Stimulated activated CD8-positive, alpha-beta memory T cell treated with anti-CD3 and anti-CD28 coated beads, Interleukin-12 subunit alpha, Interleukin-12 subunit beta, amount 100 ng/mL, for 24 hours (primary cell): ENCODE results near the gene ACSL5.
"Not testable (repeated sequence)": the region's sequence is repeated elsewhere in the genome, so short reads cannot be mapped to it uniquely, and the experiment has no call there.

ENCODE experiments used
- DNase-seq: peaks from one replicate; pipeline ENCODE4 v3.0.0-alpha.2; 2020; ENCODE audit errors: extremely low read depth

Gene ACSL5

DNA sequence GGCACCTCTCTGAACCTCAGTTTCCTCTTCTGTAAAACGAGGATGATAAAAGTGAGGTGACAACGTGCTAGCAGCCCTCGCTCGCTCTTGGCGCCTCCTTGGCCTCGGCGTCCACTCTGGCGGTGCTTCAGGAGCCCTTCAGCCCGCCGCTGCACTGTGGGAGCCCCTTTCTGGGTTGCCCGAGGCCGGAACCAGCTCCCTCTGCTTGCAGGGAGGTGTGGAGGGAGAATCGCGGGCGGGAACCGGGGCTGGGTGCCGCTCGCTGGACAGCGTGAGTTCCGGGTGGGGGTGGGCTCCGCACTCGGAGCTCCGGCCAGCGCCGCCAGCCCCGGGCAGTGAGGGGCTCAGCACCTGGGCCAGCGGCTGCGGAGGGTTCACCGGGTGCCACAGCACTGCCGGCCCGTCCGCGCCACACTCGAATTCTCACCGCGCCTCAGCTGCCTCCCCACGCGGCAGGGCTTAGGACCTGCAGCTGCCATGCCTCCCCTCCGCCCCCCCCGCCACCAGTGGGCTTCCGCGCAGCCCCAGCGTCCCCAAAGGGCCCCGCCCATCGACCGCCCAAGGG is 24.3 kb upstream of the ACSL5 start:
- no peak for DNase-seq

DNA sequence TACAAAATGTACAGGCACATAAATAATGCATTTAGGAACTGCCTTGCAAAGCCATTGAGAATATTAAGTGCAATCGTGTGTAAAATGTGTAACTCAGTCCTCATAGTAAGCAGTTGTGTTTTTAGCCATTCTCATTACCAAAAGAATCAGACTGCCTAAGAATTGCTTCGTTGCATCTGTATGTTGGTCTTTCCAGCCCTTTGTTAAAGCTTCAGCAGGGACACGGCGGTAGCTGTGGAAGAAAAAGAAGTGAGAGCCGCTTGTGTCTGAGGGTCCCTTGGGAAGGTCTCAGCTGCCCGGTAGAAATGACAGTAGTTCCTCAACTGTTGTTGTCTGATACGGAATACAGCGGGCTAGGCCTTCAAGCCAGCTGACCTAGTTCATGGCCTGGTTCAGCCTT is 22.8 kb upstream of the ACSL5 start:
- no peak for DNase-seq

DNA sequence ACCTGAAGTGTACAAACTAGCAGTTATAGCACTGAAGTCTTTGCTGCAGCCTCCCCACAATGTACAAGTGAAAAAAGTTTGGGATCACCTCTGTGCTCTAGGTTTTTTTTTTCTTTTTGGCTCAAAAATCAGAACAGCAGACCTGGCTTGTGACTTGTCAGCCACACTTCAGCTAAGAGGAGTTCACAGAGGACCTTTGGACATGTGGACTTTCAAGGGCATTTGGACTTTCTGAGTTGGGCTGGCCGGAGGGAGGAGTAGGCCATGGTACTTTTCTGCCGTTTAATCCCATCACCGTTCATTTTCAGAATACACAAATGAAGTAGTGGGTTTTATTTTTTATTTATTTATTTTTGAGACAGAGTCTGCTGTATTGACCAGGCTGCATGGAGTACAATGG is 21.9 kb upstream of the ACSL5 start:
- no peak for DNase-seq

- no peak for DNase-seq
Observed at GRCh38 chr10:112353046-112353445, 20.9 kb upstream of the ACSL5 start.

DNA sequence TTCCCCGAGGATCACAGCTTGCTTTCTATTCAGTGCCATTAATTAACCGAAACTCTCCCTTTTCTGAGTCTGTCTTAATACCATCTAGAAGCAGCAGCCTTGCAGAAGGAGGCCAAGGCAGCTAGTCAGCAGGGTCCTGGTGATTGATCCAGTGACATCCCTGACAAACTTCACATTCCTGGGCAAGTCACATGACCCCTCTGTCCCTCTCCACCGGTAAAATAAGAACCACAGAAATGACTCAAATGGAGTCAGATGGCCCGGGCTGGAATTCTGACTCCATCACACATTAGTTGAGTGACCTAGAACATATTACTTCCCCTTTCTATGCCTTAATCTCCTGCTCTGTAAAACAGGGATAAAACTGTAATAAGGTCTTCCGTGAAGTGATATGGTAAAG is 17.2 kb upstream of the ACSL5 start:
- DNase-seq = no peak

DNA sequence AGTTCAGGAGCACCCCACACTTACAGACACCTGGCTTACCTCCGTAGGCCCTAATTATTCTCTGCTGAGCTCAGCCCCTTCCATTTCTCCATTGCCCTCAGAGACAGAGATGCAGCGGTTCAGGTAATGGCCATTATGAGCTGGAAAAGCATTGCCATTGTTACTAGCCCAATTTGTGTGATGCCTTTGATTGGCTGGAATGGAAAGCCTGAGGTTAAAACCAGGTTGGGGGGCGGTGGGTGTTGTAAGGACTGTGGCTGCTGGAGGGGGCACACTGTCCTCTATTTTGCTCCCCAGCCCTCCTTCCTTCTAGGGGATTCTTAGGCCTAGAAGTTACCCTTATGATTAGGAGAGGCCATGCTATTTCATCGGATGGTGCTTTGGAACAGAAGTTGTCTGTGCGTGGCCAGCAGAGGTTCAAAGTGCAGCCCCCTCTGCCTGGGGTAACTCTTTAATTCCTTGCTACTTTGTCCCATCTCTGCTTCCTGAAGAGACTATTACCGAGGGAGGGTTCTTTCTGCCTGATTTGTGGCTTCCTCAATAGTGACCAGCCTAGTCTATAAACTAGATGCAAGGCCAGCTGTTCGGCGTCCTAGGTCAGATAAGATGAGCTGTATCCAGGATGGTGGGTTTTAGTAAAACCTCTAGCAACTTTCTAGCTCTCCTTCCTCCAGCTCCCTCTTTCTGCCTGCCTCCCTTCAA is 14.2 kb upstream of the ACSL5 start:
- DNase-seq = no peak

DNA sequence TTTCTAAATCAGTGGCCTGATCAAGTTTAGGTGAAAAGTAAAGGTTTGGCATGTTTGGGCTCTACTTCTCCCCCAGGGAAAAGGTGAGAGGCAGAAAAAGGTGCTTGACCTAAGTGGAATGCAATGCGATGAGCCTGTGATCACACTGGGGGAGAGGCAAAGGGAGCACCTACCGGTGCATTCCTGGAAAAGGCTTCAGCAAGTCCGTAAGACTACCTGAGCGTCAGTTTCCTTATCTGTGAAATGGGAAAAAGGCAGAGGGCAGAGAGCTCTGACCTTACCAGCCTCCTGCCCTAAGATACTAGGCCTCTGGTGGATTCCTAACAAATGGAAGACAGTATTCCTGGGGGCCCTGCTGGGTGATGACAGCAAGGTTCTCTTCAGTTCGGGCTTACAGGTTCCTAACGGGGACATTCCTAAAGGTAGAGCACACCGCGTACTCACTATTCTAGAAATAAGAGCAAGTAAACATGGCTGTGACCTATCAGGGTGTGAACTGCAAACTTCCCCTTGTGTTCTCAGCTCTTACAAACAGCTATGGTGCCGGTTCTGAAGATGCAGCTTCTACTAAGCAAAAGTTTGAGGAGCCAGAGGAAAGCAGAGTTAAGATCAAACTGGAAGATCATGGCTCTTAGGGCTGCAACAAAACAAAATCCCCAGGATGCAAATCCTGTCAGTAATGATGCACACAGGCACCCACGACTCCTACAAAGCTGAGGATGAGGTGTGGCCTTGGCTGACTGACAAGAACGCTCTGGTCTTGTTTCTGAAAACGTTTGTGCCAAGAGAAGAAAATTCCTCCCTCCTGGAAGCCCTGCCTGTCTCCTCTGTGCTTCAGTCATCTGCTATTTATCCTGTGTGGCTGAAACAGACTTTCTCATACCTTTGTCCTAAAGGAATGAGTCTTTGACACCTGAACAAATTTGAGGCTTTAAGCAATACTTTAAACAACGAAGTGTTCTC is 13.3 kb upstream of the ACSL5 start:
- no peak for DNase-seq

DNA sequence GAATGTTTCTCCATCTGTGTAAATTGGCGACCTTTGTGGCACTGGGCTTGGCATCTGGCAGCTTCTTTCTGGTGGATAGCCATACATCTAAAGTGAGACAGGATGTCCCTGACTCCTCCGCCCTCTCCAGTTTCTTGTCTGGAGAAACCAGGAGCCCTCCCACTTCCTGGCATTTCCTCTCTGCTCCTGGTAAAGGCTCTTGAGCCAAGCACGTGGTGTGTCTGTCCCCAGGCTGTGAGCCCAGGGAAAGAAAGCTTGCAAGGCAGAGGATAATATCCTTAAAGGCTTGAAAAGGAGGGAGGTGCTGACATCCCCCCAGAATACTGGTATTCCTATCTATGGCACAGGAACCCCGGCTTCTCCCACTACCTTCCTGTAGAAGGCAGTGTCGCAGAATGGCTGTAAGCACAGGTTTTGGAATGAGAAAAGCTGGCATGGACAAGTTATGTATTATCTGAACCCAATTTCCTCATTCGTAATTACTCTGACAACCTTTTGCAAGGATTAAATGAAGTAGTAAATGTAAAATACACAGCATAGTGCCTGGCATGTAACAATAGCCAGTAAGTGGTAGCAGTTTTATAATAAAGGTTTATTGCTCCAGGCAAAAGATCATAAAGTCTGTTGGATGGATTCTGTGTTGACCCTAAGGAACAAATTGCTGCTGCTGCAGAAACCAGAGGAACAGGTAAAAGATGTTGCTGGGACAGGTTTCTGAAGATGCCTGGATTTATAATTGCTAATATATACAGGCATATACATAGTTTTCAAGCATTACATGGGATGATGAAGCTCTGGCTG is 11.8 kb upstream of the ACSL5 start:
- DNase-seq = no peak

DNA sequence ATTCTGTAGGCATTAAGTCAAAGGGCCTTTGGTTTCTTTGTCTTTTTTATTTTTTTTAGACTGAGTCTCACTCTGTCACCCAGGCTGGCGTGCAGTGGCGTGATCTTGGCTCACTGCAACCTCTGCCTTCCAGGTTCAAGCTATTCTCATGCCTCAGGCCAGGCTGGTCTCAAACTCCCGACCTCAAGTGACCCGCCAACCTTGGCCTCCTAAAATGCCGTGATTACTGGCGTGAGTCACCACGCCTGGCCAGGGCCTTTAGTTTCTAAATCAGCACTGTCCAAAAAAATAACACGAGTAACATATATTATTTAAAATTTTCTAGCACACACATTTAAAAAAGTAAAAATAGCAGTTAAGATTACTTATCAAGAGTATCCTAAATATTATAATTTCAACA is 11.1 kb upstream of the ACSL5 start:
- DNase-seq = no peak

- DNase-seq = no peak
Observed at GRCh38 chr10:112363696-112364688, 9.9 kb upstream of the ACSL5 start.

GRCh38 chr10:112365014-112365432 is 8.9 kb upstream of the ACSL5 start:
- no peak for DNase-seq

DNA sequence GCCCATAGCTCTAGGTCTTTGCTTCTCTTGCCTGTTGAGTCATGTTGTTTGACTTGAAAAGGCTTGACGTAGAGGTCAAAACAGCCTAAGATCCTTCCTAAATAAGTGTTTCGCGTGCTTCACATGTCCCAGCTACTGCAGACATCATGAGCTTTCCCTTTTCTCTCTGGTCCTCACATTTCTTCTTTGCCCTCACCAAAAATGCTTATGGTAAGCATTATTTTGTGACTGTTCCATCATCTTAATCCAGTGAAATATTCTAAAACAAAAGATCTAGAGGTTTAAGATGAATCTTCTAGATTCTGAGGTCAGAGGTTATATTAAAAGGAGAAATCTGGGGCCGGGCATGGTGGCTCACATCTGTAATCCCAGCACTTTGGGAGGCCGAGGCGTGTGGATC is 8.5 kb upstream of the ACSL5 start:
- DNase-seq = no peak

GRCh38 chr10:112366992-112367391 is 6.9 kb upstream of the ACSL5 start:
- no peak for DNase-seq

DNA sequence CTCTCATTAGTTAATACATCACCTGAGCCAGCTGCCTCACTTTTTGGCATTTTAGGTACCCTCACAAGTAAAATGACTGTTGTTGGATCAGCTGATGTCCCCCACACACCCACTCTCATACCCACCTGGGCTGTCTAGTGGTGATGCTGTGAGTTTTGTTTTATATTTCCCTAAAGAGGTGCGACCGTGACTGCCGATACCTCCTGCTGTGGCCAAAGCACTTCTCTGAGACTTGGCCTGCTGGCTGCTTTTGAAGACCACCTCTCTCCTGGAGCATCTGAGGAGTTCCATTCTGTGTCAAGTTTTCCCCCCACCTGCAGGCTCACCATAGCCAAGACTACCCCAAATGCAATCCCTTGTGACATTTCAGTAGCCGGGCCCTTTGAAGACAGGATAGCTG is 6.4 kb upstream of the ACSL5 start:
- no peak for DNase-seq

- DNase-seq = no peak
Observed at GRCh38 chr10:112369495-112370423, 4.2 kb upstream of the ACSL5 start.

DNA sequence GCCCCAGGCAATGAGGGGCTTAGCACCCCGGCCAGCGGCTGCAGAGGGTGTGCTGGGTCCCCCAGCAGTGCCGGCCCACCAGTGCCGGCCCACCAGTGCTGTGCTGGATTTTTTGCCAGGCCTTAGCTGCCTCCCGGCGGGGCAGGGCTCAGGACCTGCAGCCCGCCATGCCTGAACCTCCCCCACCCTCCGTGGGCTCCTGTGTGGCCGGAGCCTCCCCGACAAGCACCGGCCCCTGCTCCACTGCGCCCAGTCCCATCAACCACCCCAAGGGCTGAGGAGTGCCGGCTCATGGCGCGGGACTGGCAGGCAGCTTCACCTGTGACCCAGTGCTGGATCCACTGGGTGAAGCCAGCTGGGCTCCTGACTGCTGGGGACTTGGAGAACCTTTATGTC is 3.5 kb upstream of the ACSL5 start:
- DNase-seq = no peak

GRCh38 chr10:112371326-112371725 is 2.6 kb upstream of the ACSL5 start:
- DNase-seq = not testable (repeated sequence)

DNA sequence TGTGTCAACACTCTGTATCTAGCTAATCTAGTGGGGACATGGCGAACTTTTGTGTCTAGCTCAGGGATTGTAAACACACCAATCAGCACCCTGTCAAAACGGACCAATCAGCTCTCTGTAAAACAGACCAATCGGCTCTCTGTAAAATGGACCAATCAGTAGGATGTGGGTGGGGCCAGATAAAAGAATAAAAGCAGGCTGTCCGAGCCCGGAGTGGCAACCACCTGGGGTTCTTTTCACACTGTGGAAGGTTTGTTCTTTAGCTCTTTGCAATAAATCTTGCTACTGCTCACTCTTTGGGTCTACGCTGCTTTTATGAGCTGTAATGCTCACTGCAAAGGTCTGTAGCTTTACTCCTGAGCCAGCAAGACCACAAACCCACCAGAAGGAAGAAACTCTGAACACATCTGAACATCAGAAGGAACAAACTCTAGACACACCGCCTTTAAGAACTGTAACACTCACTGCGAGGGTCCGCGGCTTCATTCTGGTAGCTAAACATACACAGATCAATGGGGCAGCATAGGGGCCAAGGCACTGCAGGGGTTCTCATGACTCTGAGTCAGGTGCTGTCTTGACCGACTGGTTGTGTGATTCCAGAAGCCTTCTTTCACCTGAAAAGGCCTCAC is 1.6 kb upstream of the ACSL5 start:
- DNase-seq = not testable (repeated sequence)
